HFFc6 (cell line): ENCODE measurements around the gene SLC13A2. TPM values are rescaled to one million over a fixed set of nuclear protein-coding genes. Genes with fewer than 3 reads are reported as not detected.

Experiments
- DNase-seq: peaks from one replicate; pipeline ENCODE4 v3.0.0-alpha.2; 2018
- H3K27ac Mint-ChIP-seq: 2 replicates; pipeline ENCODE4 v1.8.0; 2020; ENCODE audit warnings: mild to moderate bottlenecking, mixed read lengths
- H3K27me3 Mint-ChIP-seq: 2 replicates; pipeline ENCODE4 v1.8.0; 2021; ENCODE audit warnings: mild to moderate bottlenecking, moderate library complexity, mixed read lengths; ENCODE audit not compliant: insufficient read depth
- H3K36me3 Mint-ChIP-seq: 2 replicates; pipeline ENCODE4 v1.8.0; 2021; ENCODE audit warnings: low read depth, mixed read lengths
- H3K4me1 Mint-ChIP-seq: 2 replicates; pipeline ENCODE4 v1.8.0; 2020; ENCODE audit warnings: low read depth, mixed read lengths
- H3K4me3 Mint-ChIP-seq: 2 replicates; pipeline ENCODE4 v1.8.0; 2020; ENCODE audit warnings: mild to moderate bottlenecking, moderate library complexity, mixed read lengths
- H3K9me3 Mint-ChIP-seq: 2 replicates; pipeline ENCODE4 v1.8.0; 2020; ENCODE audit warnings: mild to moderate bottlenecking, mixed read lengths
- CTCF ChIP-seq: fragments of 200-600 bp; sonication (generic); IDR thresholded peaks from 2 replicates; pipeline ENCODE4 v1.5.0; 2021; ENCODE audit warnings: antibody characterized with exemption, mild to moderate bottlenecking
- total RNA-seq, 6 experiments: library from RNA; stranded (reverse); fragmentation: NEBNext Ultra II Directional; extraction: Animal tissue kit (Norgen Biotek cat#: 25700); gene quantifications; 2 replicates in 1 of 6; 3 replicates in 5 of 6; pipeline ENCODE4 v1.2.3, GENCODE V29; 2021

SLC13A2 gene
- total RNA-seq, 6 experiments from 2014 or later: 0.07 to 0.08 TPM; not detected in 4

GRCh38 chr17:28469376-28469775 is 4.1 kb upstream of the SLC13A2 start:
- Mint-ChIP-seq H3K27ac (no peak overlapping the region), H3K36me3 (no peaks in the 10 kb centered on the region; the same call in 1 of the 2 replicates), H3K4me3 (no peak overlapping the region), H3K4me1 (peaks cover 19% of the 10 kb centered on the region), H3K9me3 (no peaks in the 10 kb centered on the region), H3K27me3 (peaks cover 72% of the 10 kb centered on the region)
- no peak for DNase-seq
- no peak for TF ChIP-seq CTCF

- H3K36me3 Mint-ChIP-seq: no peaks in the 10 kb centered on the region; the same call in 1 of the 2 replicates
- peaks cover 19% of the 10 kb centered on the region for H3K4me1 Mint-ChIP-seq
- DNase-seq: no peak
- no peak for TF ChIP-seq CTCF
- H3K27ac Mint-ChIP-seq: no peak overlapping the region
- H3K27me3 Mint-ChIP-seq: peaks cover 75% of the 10 kb centered on the region
- H3K9me3 Mint-ChIP-seq: no peaks in the 10 kb centered on the region
- H3K4me3 Mint-ChIP-seq: no peak overlapping the region
Measured at GRCh38 chr17:28470266-28470913, 3.1 kb upstream of the SLC13A2 start.

- no peak for DNase-seq
Measured at GRCh38 chr17:28470914-28471366, 2.5 kb upstream of the SLC13A2 start.

GRCh38 chr17:28471531-28472342 is 1.7 kb upstream of the SLC13A2 start:
- peaks cover 9% of the 10 kb centered on the region for H3K4me1 Mint-ChIP-seq
- H3K27me3 Mint-ChIP-seq: peaks cover 74% of the 10 kb centered on the region
- no peaks in the 10 kb centered on the region for H3K9me3 Mint-ChIP-seq
- no peak for TF ChIP-seq CTCF
- H3K36me3 Mint-ChIP-seq: no peaks in the 10 kb centered on the region; the same call in 1 of the 2 replicates
- H3K27ac Mint-ChIP-seq: no peak overlapping the region
- DNase-seq: no peak
- H3K4me3 Mint-ChIP-seq: no peak overlapping the region

More at GRCh38 chr17:28470914-28471366, 2.5 kb upstream of the SLC13A2 start:
- H3K9me3 Mint-ChIP-seq: no peaks in the 10 kb centered on the region
- H3K36me3 Mint-ChIP-seq: no peaks in the 10 kb centered on the region; the same call in 1 of the 2 replicates
- H3K4me1 Mint-ChIP-seq: peaks cover 17% of the 10 kb centered on the region
- TF ChIP-seq CTCF: no peak
- no peak overlapping the region for H3K4me3 Mint-ChIP-seq
- peaks cover 76% of the 10 kb centered on the region for H3K27me3 Mint-ChIP-seq
- no peak overlapping the region for H3K27ac Mint-ChIP-seq

GRCh38 chr17:28472871-28473497 is 460 bp upstream of the SLC13A2 start:
- no peaks in the 10 kb centered on the region for H3K4me1 Mint-ChIP-seq
- no peak for TF ChIP-seq CTCF
- DNase-seq: no peak
- H3K27me3 Mint-ChIP-seq: peaks cover 71% of the 10 kb centered on the region
- no peaks in the 10 kb centered on the region; the same call in 1 of the 2 replicates for H3K36me3 Mint-ChIP-seq
- no peak overlapping the region for H3K27ac Mint-ChIP-seq
- no peaks in the 10 kb centered on the region for H3K9me3 Mint-ChIP-seq
- H3K4me3 Mint-ChIP-seq: no peak overlapping the region
